H9 (cell line): ENCODE data around the gene TFEB. TPM values are rescaled to one million over a fixed set of nuclear protein-coding genes. Genes with fewer than 3 reads are reported as not detected.

Source experiments
- DNase-seq: peaks from one replicate; pipeline ENCODE4 v3.0.0-alpha.2; 2017
- H2AFZ ChIP-seq: one replicate; pipeline ENCODE4 v1.6.1; 2013; ENCODE audit warnings: mild to moderate bottlenecking, low read length, control low read depth, moderate library complexity
- H2AK5ac ChIP-seq: 2 replicates; pipeline ENCODE4 v1.6.1; 2013; ENCODE audit warnings: low read length, control low read depth, mixed read lengths; ENCODE audit not compliant: insufficient read length
- H2BK120ac ChIP-seq: one replicate; pipeline ENCODE4 v1.6.1; 2013; ENCODE audit warnings: low read depth, mild to moderate bottlenecking, low read length, control low read depth, inconsistent platforms; ENCODE audit not compliant: poor library complexity, severe bottlenecking
- H2BK12ac ChIP-seq: 2 replicates; pipeline ENCODE4 v1.6.1; 2013; ENCODE audit warnings: low read length, control low read depth, mixed read lengths, low read depth; ENCODE audit not compliant: insufficient read length
- H2BK15ac ChIP-seq: 2 replicates; pipeline ENCODE4 v1.6.1; 2013; ENCODE audit warnings: low read depth, low read length, control low read depth
- H2BK20ac ChIP-seq: one replicate; pipeline ENCODE4 v1.6.1; 2013; ENCODE audit warnings: low read depth, mild to moderate bottlenecking, low read length, control low read depth, inconsistent platforms; ENCODE audit not compliant: poor library complexity, severe bottlenecking
- H2BK5ac ChIP-seq: 2 replicates; pipeline ENCODE4 v1.6.1; 2013; ENCODE audit warnings: low read length, control low read depth, mixed read lengths; ENCODE audit not compliant: insufficient read length
- H3K14ac ChIP-seq: 2 replicates; pipeline ENCODE4 v1.6.1; 2013; ENCODE audit warnings: low read length, control low read depth; ENCODE audit not compliant: insufficient read depth
- H3K18ac ChIP-seq: 2 replicates; pipeline ENCODE4 v1.6.1; 2013; ENCODE audit warnings: low read depth, mild to moderate bottlenecking, mixed read lengths, low read length, control low read depth; ENCODE audit not compliant: insufficient read length
- H3K23ac ChIP-seq: 2 replicates; pipeline ENCODE4 v1.6.1; 2013; ENCODE audit warnings: low read length, control low read depth, mixed read lengths, low read depth; ENCODE audit not compliant: insufficient read length
- H3K23me2 ChIP-seq: 2 replicates; pipeline ENCODE4 v1.6.1; 2013; ENCODE audit warnings: low read depth, mild to moderate bottlenecking, mixed read lengths, low read length, control low read depth; ENCODE audit not compliant: insufficient read length, poor library complexity, severe bottlenecking
- H3K27ac ChIP-seq: 2 replicates; pipeline ENCODE4 v1.5.1; 2013; ENCODE audit warnings: low read length, control low read depth, mixed read lengths, low read depth; ENCODE audit not compliant: insufficient read length
- H3K27me3 ChIP-seq: 2 replicates; pipeline ENCODE4 v1.6.1; 2013; ENCODE audit warnings: low read length, control low read depth, inconsistent platforms; ENCODE audit not compliant: insufficient read depth
- H3K4ac ChIP-seq: 2 replicates; pipeline ENCODE4 v1.6.1; 2013; ENCODE audit warnings: low read depth, mild to moderate bottlenecking, control low read depth, inconsistent platforms, low read length, moderate library complexity
- H3K4me1 ChIP-seq: 2 replicates; pipeline ENCODE4 v1.6.1; 2013; ENCODE audit warnings: low read length, control low read depth, inconsistent platforms; ENCODE audit not compliant: insufficient read depth
- H3K4me2 ChIP-seq: 2 replicates; pipeline ENCODE4 v1.6.1; 2013; ENCODE audit warnings: low read length, control low read depth, mixed read lengths; ENCODE audit not compliant: insufficient read length, insufficient read depth
- H3K56ac ChIP-seq: 2 replicates; pipeline ENCODE4 v1.6.1; 2013; ENCODE audit warnings: low read depth, mild to moderate bottlenecking, mixed read lengths, low read length, control low read depth; ENCODE audit not compliant: insufficient read length
- H3K79me1 ChIP-seq: 2 replicates; pipeline ENCODE4 v1.6.1; 2013; ENCODE audit warnings: low read depth, mild to moderate bottlenecking, moderate library complexity, low read length, control low read depth, inconsistent platforms; ENCODE audit not compliant: insufficient read depth, poor library complexity, severe bottlenecking
- H3K79me2 ChIP-seq: 2 replicates; pipeline ENCODE4 v1.6.1; 2013; ENCODE audit warnings: low read length, control low read depth, inconsistent platforms; ENCODE audit not compliant: insufficient read depth
- H3K9ac ChIP-seq: 2 replicates; pipeline ENCODE4 v1.6.1; 2013; ENCODE audit warnings: low read length, control low read depth, mixed read lengths; ENCODE audit not compliant: insufficient read length; ENCODE audit errors: extremely low read depth
- H3K9me3 ChIP-seq: one replicate; pipeline ENCODE4 v1.6.1; 2013; ENCODE audit warnings: low read depth, low read length, inconsistent platforms; ENCODE audit not compliant: control insufficient read depth
- H3T11ph ChIP-seq: one replicate; pipeline ENCODE4 v1.6.1; 2013; ENCODE audit warnings: mild to moderate bottlenecking, low read length, control low read depth, inconsistent platforms
- H4K20me1 ChIP-seq: one replicate; pipeline ENCODE4 v1.6.1; 2013; ENCODE audit not compliant: control insufficient read depth, insufficient read length, insufficient read depth
- H4K5ac ChIP-seq: 2 replicates; pipeline ENCODE4 v1.6.1; 2013; ENCODE audit warnings: low read depth, mild to moderate bottlenecking, mixed read lengths, low read length, control low read depth; ENCODE audit not compliant: insufficient read length
- H4K8ac ChIP-seq: replicated peaks from 2 replicates; pipeline ENCODE4 v1.6.1; 2013; ENCODE audit warnings: low read length, control low read depth, mixed read lengths, low read depth; ENCODE audit not compliant: insufficient read length
- H4K91ac ChIP-seq: 2 replicates; pipeline ENCODE4 v1.6.1; 2013; ENCODE audit warnings: low read depth, mild to moderate bottlenecking, moderate library complexity, mixed read lengths, low read length, control low read depth; ENCODE audit not compliant: insufficient read length
- H3K27ac Mint-ChIP-seq, 3 experiments: 2 replicates in 2 of 3; 3 replicates in 1 of 3; pipeline ENCODE4 v1.8.0; 2020 to 2021; ENCODE audit warnings: mixed read lengths in 3 of 3, mild to moderate bottlenecking in 1 of 3, moderate library complexity in 1 of 3
- H3K27me3 Mint-ChIP-seq: 2 replicates; pipeline ENCODE4 v1.8.0; 2021; ENCODE audit warnings: low read depth, mild to moderate bottlenecking, moderate library complexity, mixed read lengths
- H3K36me3 Mint-ChIP-seq, 3 experiments: 2 replicates in 2 of 3; 3 replicates in 1 of 3; pipeline ENCODE4 v1.8.0; 2020 to 2021; ENCODE audit warnings: low read depth in 3 of 3, mixed read lengths in 3 of 3; ENCODE audit not compliant: insufficient read depth in 1 of 3
- H3K4me1 Mint-ChIP-seq, 2 experiments: 2 replicates each; pipeline ENCODE4 v1.8.0; 2020; ENCODE audit warnings: mixed read lengths in 2 of 2
- H3K4me3 Mint-ChIP-seq, 2 experiments: 2 replicates in 1 of 2; 3 replicates in 1 of 2; pipeline ENCODE4 v1.8.0; 2020 to 2021; ENCODE audit warnings: mild to moderate bottlenecking in 2 of 2, mixed read lengths in 2 of 2, moderate library complexity in 1 of 2
- H3K9me3 Mint-ChIP-seq, 2 experiments: 2 replicates in 1 of 2; 3 replicates in 1 of 2; pipeline ENCODE4 v1.8.0; 2020; ENCODE audit warnings: mild to moderate bottlenecking in 2 of 2, mixed read lengths in 2 of 2, moderate library complexity in 1 of 2
- WGBS: extraction: QIAGEN DNeasy Blood & Tissue Kit; methylation state at CpG from one replicate; pipeline ENCODE4 v1.1.7; 2013; ENCODE audit warnings: missing lambda C conversion rate, low lambda C conversion rate, mixed read lengths; ENCODE audit not compliant: insufficient read length; ENCODE audit errors: extremely low coverage; 5-methylcytosine and 5-hydroxymethylcytosine counted together
- total RNA-seq: library from RNA; stranded (reverse); gene quantifications from 2 replicates; pipeline ENCODE4 v1.2.1, GENCODE V29; 2021
- TF ChIP-seq, protein P1 (sequence below): fragments of 200-600 bp; sonication (generic); conservative IDR thresholded peaks from 3 replicates; pipeline ENCODE4 v1.8.0; 2021; ENCODE audit warnings: antibody characterized with exemption, mild to moderate bottlenecking

The TFEB gene
- total RNA-seq, 1 experiment from 2014 or later = 1.2 TPM

DNA sequence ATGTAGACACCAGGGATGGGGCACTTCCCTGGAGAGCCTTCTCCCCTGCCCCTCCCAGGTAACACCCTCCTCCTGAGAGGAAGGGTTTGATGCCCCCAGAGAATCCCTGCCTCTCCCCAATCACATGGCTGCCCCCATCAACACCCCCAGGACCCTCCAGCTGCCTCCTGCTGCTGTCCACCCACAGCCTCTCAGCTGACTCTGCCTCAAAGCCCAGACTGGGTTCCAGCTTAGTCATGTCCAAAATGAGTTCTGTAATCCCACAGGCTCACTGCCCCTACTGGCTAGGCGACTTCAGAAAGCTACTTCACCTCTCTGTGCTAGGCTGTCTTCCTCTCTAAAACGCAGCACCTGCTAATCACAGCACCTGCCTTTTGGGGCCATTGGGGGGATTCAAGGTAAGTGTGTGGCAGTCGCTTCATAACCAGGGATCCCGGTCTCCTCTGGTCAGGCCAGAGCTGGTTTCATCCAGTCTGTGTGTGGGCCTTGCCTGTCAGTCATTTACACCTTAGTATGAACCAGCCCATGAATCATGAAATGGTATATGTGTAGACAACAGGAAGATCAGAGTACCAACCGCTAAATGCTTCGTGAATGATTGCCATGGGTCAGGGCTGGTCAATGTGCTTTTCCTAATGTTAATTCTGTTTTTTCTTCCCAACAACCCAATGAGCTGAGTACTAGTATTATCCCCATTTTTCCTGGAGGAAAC is 40.4 kb downstream of the TFEB start:
- Mint-ChIP-seq H3K4me3 (no peak overlapping the region), H3K27me3 (peaks cover 6% of the 10 kb centered on the region), H3K27ac (peak overlapping the region in 1 of 3 experiments; percentile 80; a peak in 3 of 7 replicates), H3K9me3 (no peaks in the 10 kb centered on the region; a peak in 1 of 5 replicates), H3K36me3 (no peaks in the 10 kb centered on the region; a peak in 1 of 7 replicates), H3K4me1 (peaks cover 18% of the 10 kb centered on the region in 2 experiments; a peak in 3 of 4 replicates)
- Histone ChIP-seq H3K23ac (no peak overlapping the region), H3K56ac (no peak overlapping the region), H3K4me1 (no peaks in the 10 kb centered on the region), H3K23me2 (no peaks in the 10 kb centered on the region), H2BK120ac (no peak overlapping the region), H2AK5ac (no peak overlapping the region), H2BK20ac (no peak overlapping the region), H3K18ac (no peak overlapping the region), H3K27me3 (no peaks in the 10 kb centered on the region), H3T11ph (no peak overlapping the region), H4K20me1 (peaks cover 4% of the 10 kb centered on the region), H2BK15ac (no peak overlapping the region), H3K4me2 (no peak overlapping the region), H4K8ac (no peak overlapping the region), H4K5ac (no peak overlapping the region), H3K9me3 (no peaks in the 10 kb centered on the region), H3K4ac (no peak overlapping the region), H2AFZ (no peak overlapping the region), H3K27ac (no peak overlapping the region), H3K9ac (no peak overlapping the region), H2BK5ac (no peak overlapping the region), H3K79me2 (no peaks in the 10 kb centered on the region), H2BK12ac (no peak overlapping the region), H3K79me1 (no peaks in the 10 kb centered on the region), H3K14ac (no peak overlapping the region), H4K91ac (no peak overlapping the region)
- no CpG with 5 or more reads among the region's 6 CpGs for WGBS
- TF ChIP-seq, protein P1, sequence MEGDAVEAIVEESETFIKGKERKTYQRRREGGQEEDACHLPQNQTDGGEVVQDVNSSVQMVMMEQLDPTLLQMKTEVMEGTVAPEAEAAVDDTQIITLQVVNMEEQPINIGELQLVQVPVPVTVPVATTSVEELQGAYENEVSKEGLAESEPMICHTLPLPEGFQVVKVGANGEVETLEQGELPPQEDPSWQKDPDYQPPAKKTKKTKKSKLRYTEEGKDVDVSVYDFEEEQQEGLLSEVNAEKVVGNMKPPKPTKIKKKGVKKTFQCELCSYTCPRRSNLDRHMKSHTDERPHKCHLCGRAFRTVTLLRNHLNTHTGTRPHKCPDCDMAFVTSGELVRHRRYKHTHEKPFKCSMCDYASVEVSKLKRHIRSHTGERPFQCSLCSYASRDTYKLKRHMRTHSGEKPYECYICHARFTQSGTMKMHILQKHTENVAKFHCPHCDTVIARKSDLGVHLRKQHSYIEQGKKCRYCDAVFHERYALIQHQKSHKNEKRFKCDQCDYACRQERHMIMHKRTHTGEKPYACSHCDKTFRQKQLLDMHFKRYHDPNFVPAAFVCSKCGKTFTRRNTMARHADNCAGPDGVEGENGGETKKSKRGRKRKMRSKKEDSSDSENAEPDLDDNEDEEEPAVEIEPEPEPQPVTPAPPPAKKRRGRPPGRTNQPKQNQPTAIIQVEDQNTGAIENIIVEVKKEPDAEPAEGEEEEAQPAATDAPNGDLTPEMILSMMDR = no peak
- no peak for DNase-seq
